GM13976 (cell line): ENCODE measurements around the gene D2HGDH.
"Not testable (repeated sequence)": the region's sequence is repeated elsewhere in the genome, so short reads cannot be mapped to it uniquely, and the experiment has no call there.

Experiments
- DNase-seq: peaks from one replicate; pipeline ENCODE4 v3.0.0; 2012; ENCODE audit warnings: low spot score
- CTCF ChIP-seq: IDR thresholded peaks from 2 replicates; pipeline ENCODE4 v1.5.1; 2012; ENCODE audit warnings: borderline replicate concordance, mild to moderate bottlenecking; ENCODE audit not compliant: insufficient read depth; ENCODE audit errors: extremely low read depth, missing control alignments, control extremely low read depth
- in situ Hi-C: fragments of 300-500 bp; cut with MboI; formaldehyde crosslinking; loops from one replicate; pipeline ENCODE4 v1.12.0; 2022; ENCODE audit warnings: low sequenced_read_pairs, mixed read lengths, inconsistent platforms; ENCODE audit not compliant: unreplicated experiment

D2HGDH gene

GRCh38 chr2:241739177-241739576, 4.7 kb downstream of the D2HGDH start:
- no peak for TF ChIP-seq CTCF
- in situ Hi-C loops, result loop anchor here (10.0 kb wide), 1 partner anchor 136 kb away; no protein-coding TSS in a partner anchor
- DNase-seq, result no peak

GRCh38 chr2:241739651-241740050, 5.2 kb downstream of the D2HGDH start:
- TF ChIP-seq CTCF, result no peak
- in situ Hi-C loops, result loop anchor here (10.0 kb wide), 1 partner anchor 135 kb away; no protein-coding TSS in a partner anchor
- DNase-seq, result no peak

GRCh38 chr2:241741016-241741415, 6.6 kb downstream of the D2HGDH start:
- DNase-seq, result no peak
- no peak for TF ChIP-seq CTCF
- in situ Hi-C loops, result no loop called here

GRCh38 chr2:241742320-241742939, 8.0 kb downstream of the D2HGDH start:
- in situ Hi-C loops, result no loop called here
- no peak for DNase-seq
- no peak for TF ChIP-seq CTCF

GRCh38 chr2:241743008-241743407, 8.6 kb downstream of the D2HGDH start:
- DNase-seq, in situ Hi-C loops: not testable (repeated sequence)

GRCh38 chr2:241743620-241744019, 9.2 kb downstream of the D2HGDH start:
- in situ Hi-C loops, result no loop called here
- DNase-seq, result no peak
- no peak for TF ChIP-seq CTCF

- TF ChIP-seq CTCF, result no peak
- in situ Hi-C loops, result no loop called here
- DNase-seq, result no peak
These were observed 9.8 kb downstream of the D2HGDH start for GRCh38 chr2:241744028-241744754.
